GM19455 (cell line): Measurements from ENCODE around the gene SLC35F3.

Experiments used
- ATAC-seq: cut with Tn5 transposase; IDR thresholded peaks from one replicate; pipeline ENCODE4 v1.9.1; 2021; ENCODE audit not compliant: unreplicated experiment

The SLC35F3 gene

GRCh38 chr1:233971753-233972152, 67.3 kb downstream of the SLC35F3 start:
- no peak for ATAC-seq

GRCh38 chr1:233972563-233972950, 68.1 kb downstream of the SLC35F3 start:
- ATAC-seq = no peak

GRCh38 chr1:233972951-233973635, 68.6 kb downstream of the SLC35F3 start:
- ATAC-seq = no peak

GRCh38 chr1:233975486-233975885, 71.0 kb downstream of the SLC35F3 start:
- ATAC-seq = no peak

DNA sequence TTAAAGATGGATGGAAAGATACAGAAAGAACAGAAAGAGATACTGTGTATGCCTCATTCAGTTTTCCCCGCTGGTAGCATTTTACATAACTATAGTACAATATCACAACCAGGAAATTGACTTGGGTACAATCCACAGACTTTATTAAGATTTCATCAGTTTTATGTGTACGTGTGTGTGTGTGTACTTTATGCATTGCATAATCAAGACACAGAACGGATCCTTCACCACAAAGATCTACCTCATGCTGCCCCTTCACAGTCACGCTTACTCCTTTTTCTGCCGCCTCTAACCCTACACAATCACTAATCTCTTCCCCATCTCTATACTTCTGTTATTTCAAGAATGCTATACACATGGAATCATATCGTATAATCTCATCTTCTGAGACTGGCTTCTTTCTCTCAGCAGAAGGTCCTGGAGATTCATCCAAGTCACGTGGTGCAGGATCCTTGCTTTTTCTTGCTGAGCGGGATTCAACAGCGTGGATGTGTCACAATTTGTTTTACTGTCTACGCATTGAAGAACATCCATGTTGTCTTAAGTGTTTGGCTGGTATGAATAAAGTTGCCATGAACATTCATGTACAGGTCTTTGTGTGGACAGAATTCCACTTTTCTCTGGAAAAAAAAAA, 76.7 kb downstream of the SLC35F3 start:
- no peak for ATAC-seq

GRCh38 chr1:233982827-233983518, 78.5 kb downstream of the SLC35F3 start:
- no peak for ATAC-seq

GRCh38 chr1:233983811-233984210, 79.3 kb downstream of the SLC35F3 start:
- no peak for ATAC-seq

- no peak for ATAC-seq
Observed at GRCh38 chr1:233988963-233989696, 84.7 kb downstream of the SLC35F3 start.

DNA sequence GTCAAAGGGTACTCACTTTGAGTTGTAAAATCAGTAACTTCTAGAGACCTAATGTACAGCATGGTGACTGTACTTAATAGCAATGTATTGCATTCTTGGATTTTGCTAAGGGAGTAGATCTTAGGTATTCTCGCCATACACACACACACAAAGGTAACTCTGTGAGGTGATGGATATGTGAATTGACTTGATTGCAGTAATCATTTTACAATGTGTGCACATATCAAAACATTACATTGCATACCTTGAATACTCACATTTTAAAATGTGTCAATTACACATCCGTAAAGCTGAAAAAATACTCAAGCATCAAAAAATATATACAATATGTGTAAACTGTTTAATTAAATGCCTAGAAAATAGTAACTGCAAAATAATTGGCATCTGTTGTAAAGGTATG, 86.0 kb downstream of the SLC35F3 start:
- ATAC-seq = no peak

DNA sequence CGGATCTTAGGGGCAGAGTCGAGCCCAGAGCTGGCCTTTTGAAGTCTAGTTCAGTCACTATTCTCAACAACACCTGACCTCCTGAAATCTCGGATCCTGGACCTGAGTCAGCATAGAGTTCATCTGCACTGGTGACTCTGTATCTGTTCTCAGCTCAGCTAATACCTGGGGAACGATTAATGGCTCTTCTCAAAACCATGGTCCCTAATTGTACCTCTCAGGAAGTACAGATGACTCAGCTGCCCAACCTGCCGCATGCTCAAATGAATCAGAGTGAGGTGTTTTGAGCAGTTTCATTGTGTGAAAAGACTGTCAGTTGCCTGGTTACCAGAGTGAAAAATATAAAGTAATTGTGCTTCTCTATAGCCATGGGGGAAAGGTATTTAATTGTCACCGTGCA, 89.2 kb downstream of the SLC35F3 start:
- no peak for ATAC-seq

DNA sequence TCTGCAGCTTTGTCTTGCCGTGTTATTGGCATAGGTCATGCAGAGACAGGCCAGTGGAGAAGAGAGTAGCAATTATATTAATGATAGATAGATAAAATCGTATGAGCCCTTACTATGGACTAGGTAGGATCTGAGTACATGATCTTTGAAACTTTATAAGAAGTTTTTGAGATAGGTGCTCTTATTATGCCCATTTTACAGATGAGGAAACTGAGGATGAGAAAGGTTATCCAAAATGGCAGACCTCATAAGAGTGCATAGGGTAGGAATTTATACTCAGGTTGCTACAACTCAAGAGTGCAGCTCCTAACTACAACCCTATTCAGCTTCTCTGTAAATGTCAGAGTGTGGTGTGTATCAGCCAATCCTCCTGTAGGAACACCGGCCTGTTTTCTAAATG, 89.6 kb downstream of the SLC35F3 start:
- no peak for ATAC-seq

GRCh38 chr1:233998456-233998855, 94.0 kb downstream of the SLC35F3 start:
- no peak for ATAC-seq

DNA sequence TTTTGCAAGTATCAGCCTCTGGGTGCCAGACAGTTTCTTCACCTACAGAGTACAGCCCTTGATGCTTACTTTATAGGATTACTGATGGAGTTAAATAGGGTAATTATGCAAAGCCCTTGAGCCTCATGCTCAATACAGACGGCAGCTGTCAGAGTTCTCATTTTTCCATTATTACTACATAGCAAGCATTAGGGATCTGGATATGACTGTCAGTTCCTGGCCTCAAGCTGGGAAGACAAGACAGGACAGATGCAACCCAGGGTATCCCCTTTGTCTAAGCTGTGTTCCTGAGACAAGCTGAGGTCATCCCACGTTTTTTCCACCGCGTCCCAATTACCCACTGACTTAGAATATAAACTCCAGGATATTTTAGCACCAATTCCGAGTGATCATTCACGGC, 94.4 kb downstream of the SLC35F3 start:
- no peak for ATAC-seq

DNA sequence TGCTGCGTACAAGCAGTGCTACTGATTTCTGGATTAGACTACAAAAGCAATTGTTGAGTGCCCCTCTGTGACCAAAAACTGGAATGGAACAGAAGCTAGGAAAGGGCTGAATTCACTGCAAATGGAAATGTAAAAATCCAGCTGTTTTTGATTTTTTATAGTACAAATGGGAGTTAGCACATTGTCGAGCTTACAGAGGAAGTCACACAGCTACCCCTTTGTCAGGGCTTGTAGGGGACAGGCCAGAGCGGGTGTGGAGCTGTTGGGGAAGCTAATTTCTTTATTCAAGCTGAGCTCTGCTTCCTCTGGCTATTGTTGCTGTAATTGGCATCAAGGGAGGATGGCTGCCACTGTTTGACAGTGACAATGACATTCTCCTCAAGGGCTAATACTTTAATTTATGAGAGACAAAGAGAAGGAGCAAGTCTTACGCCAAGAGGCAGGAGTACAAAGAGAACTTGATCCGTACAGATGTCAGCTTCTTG, 96.1 kb downstream of the SLC35F3 start:
- ATAC-seq = no peak

GRCh38 chr1:234001817-234002216, 97.3 kb downstream of the SLC35F3 start:
- ATAC-seq = no peak

DNA sequence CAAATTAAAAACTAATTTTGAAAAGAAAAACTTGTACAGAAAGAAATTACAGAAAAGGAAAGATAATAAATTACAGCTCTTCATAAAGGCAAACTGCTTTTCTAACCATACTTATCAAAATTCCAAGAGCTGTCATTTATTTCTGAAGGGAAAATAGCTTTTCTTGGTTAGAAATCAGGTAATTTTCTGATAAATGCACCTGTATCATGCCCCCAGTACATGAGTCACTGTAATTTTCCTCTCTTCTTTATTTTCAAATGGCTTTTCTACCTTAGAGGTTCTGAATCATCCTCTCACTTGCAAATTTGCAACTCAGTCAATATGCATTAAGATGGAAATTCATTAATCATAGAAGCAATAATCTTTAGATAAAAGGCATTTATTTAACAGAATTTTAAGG, 100.1 kb downstream of the SLC35F3 start:
- no peak for ATAC-seq

DNA sequence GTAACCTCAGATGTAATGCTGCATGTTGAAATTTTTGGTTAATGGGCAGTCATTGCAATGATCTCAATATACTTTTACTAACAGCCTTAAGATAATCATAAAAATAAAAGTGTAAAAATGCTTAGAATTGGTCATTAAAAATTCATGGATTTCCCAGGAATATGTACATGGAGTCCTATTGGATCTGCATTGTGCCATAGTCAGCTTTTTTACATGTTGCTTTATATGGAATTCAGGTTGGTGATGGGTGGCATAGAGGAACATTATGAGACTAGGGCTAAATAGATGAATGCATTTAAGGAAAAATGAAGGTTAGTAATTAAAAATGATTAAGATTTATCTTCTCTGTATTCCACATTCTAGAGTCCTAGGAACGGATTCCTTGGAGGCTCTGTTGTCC, 103.2 kb downstream of the SLC35F3 start:
- ATAC-seq = no peak

- ATAC-seq = no peak
Observed at GRCh38 chr1:234008591-234008990, 104.1 kb downstream of the SLC35F3 start.

DNA sequence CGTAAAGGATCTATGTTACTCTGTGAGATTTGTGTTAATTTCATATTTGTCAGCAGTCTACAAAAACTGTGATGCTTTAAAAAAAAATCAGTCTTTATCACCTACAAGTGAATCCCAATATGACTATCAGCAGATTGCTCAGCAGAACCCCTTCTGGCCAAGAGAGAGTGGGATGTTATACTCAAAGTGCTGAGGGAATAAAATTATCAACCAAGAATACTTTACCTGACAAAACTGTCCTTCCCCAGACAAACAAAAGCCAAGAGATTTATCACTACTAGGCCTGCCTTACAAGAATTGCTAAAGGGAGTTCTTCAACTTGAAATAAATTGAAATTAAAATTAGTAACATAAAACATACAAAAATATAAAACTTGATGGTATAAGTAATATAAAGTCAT, 105.2 kb downstream of the SLC35F3 start:
- ATAC-seq = no peak

DNA sequence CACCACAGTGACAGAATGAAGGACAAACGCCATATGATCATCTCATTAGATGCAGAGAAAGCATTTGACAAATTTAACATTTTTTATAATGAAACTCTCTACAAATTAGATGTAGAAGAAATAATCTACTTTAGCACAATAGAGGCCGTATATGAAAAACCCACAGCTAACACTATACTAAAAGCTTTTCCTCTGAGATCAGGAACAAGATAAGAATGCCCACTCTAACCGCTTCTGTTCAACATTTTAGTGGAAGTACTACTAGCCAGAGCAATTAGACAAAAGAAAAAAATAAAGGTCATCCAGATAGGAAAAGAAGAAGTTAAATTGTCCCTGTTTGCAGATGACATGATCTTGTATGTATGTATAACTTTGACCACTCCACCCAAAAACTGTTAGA, 109.7 kb downstream of the SLC35F3 start:
- no peak for ATAC-seq

DNA sequence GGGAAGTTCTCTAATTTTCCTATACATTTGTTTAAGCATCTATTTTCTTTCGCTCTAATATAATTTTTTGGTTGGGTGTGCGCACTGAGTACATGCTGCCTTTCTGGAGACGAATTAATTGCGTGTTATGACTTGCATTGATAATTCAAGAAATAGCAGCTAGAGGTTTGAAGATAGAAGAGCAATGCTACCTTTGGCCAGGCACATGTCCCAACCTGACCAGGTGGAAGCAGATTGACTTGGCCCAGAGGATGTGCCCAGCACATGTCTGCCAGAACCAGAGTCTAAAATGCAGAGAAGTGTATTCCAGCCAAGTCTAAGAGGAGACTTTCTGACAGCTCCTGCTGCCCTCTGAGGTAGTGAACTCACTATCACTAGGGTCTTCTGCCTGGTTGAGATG, 114.3 kb downstream of the SLC35F3 start:
- no peak for ATAC-seq

DNA sequence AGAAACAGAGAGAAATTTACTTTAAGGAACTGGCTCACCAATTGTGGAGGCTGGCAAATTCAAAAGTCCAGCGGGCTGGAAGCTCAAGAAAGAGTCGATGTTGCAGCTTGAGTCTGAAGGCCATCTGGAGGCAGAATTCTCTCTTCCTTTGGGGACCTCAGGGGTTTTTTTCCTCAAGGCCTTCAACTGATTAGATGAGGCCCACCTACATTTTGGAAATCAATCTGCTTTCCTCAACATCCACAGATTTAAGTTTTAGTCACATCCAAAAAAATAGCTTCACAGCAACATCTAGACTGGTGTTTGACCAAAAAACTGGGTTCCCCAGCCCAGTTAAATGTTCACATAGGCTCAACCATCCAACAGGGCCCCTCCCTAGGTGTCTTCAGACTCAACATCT, 114.9 kb downstream of the SLC35F3 start:
- ATAC-seq = no peak
